H1 (cell line): ENCODE measurements around the gene HPD. TPM values are rescaled to one million over a fixed set of nuclear protein-coding genes. Genes with fewer than 3 reads are reported as not detected.
"Not testable (repeated sequence)": the region's sequence is repeated elsewhere in the genome, so short reads cannot be mapped to it uniquely, and the experiment has no call there.

Source experiments
- CTCF ChIA-PET: fragments of 300-600 bp; sonication (Branson Sonifier 250); formaldehyde crosslinking; loops from one replicate; lab custom pipeline; 2021; ENCODE audit not compliant: partially characterized antibody; lab: Charles Lee
- POLR2A ChIA-PET: fragments of 300-600 bp; sonication (Branson Sonifier 250); formaldehyde crosslinking; loops from one replicate; lab custom pipeline; 2021; ENCODE audit warnings: inconsistent platforms; ENCODE audit not compliant: partially characterized antibody; lab: Charles Lee
- DNase-seq, 2 experiments: peaks; one replicate each; pipeline versions ENCODE4 v3.0.0 to v3.0.0-alpha.2; 2010 to 2022; ENCODE audit warnings: low spot score in 2 of 2, low read depth in 1 of 2, mixed read lengths in 1 of 2
- FAIRE-seq: peaks from 2 replicates; lab custom pipeline; 2011; peaks lifted over from hg19 to GRCh38; lab: Jason Lieb, UNC
- H2AFZ ChIP-seq: 2 replicates; pipeline ENCODE4 v1.8.1; 2012; ENCODE audit warnings: low read length, inconsistent platforms
- H2AK5ac ChIP-seq: 2 replicates; pipeline ENCODE4 v1.6.1; 2013; ENCODE audit warnings: low read depth, low read length
- H2BK120ac ChIP-seq: replicated peaks from 2 replicates; pipeline ENCODE3; 2013; ENCODE audit warnings: low read depth, low read length, inconsistent platforms
- H2BK12ac ChIP-seq: 2 replicates; pipeline ENCODE4 v1.6.1; 2013; ENCODE audit warnings: low read depth, low read length
- H2BK15ac ChIP-seq: 2 replicates; pipeline ENCODE4 v1.6.1; 2013; ENCODE audit warnings: low read length
- H2BK20ac ChIP-seq: 2 replicates; pipeline ENCODE4 v1.6.1; 2013; ENCODE audit warnings: low read length
- H2BK5ac ChIP-seq: 2 replicates; pipeline ENCODE4 v1.6.1; 2013; ENCODE audit warnings: low read depth, low read length
- H3K14ac ChIP-seq: 2 replicates; pipeline ENCODE4 v1.6.1; 2013; ENCODE audit warnings: inconsistent platforms; ENCODE audit not compliant: insufficient read length
- H3K18ac ChIP-seq: 2 replicates; pipeline ENCODE4 v1.6.1; 2013; ENCODE audit warnings: low read length; ENCODE audit errors: extremely low read depth
- H3K23ac ChIP-seq: 2 replicates; pipeline ENCODE4 v1.6.1; 2013; ENCODE audit warnings: inconsistent platforms; ENCODE audit not compliant: insufficient read length
- H3K23me2 ChIP-seq: 2 replicates; pipeline ENCODE4 v1.6.1; 2013; ENCODE audit warnings: low read depth, low read length
- H3K27ac ChIP-seq: 2 replicates; pipeline ENCODE4 v1.6.1; 2011; ENCODE audit warnings: low read depth, low read length, inconsistent platforms
- H3K27me3 ChIP-seq, 4 experiments: replicated peaks in 1 of 4; 1 replicate in 1 of 4; 2 replicates in 3 of 4; pipeline versions ENCODE4 v1.6.1 to v1.8.1; 2011 to 2013; ENCODE audit warnings: low read length in 3 of 4, mild to moderate bottlenecking in 3 of 4, inconsistent platforms in 2 of 4, mixed read lengths in 2 of 4, moderate library complexity in 1 of 4; ENCODE audit not compliant: control insufficient read depth in 3 of 4, insufficient read depth in 3 of 4; ENCODE audit errors: extremely low read depth in 1 of 4
- H3K36me3 ChIP-seq, 4 experiments: 2 replicates each; pipeline versions ENCODE4 v1.6.1 to v1.8.1; 2011 to 2013; ENCODE audit warnings: mild to moderate bottlenecking in 4 of 4, low read length in 3 of 4, moderate library complexity in 2 of 4, control low read depth in 1 of 4, inconsistent platforms in 1 of 4; ENCODE audit not compliant: insufficient read depth in 4 of 4, control insufficient read depth in 2 of 4
- H3K4ac ChIP-seq: replicated peaks from 2 replicates; pipeline ENCODE3; 2013; ENCODE audit warnings: low read length, low read depth, mixed read lengths, inconsistent platforms; ENCODE audit not compliant: insufficient read length
- H3K4me1 ChIP-seq, 4 experiments: replicated peaks in 1 of 4; 1 replicate in 1 of 4; 2 replicates in 3 of 4; pipeline versions ENCODE4 v1.6.1 to v1.8.1; 2011 to 2013; ENCODE audit warnings: low read length in 3 of 4, inconsistent platforms in 2 of 4, mixed read lengths in 1 of 4; ENCODE audit not compliant: insufficient read depth in 4 of 4, control insufficient read depth in 3 of 4
- H3K4me2 ChIP-seq, 2 experiments: 2 replicates each; pipeline versions ENCODE4 v1.6.1 to v1.8.1; 2011 to 2013; ENCODE audit warnings: low read depth in 2 of 2, low read length in 2 of 2, control low read depth in 1 of 2, inconsistent platforms in 1 of 2, mild to moderate bottlenecking in 1 of 2; ENCODE audit not compliant: insufficient read depth in 1 of 2
- H3K4me3 ChIP-seq, 4 experiments: fragments of 200-600, 300-600 bp in 1 of 4; sonication (generic), shearing (Covaris generic), sonication (Bioruptor Twin) in 1 of 4; 2 replicates each; pipeline versions ENCODE4 v1.5.1 to v1.8.1; 2011 to 2016; ENCODE audit warnings: low read length in 4 of 4, low read depth in 3 of 4, control low read depth in 2 of 4, inconsistent platforms in 2 of 4, mild to moderate bottlenecking in 2 of 4, mixed read lengths in 1 of 4, moderate library complexity in 1 of 4; ENCODE audit not compliant: insufficient read depth in 2 of 4; ENCODE audit errors: extremely low read depth in 1 of 4
- H3K56ac ChIP-seq: replicated peaks from 2 replicates; pipeline ENCODE3; 2013; ENCODE audit warnings: low read depth, mild to moderate bottlenecking, mixed read lengths, low read length, inconsistent platforms; ENCODE audit not compliant: insufficient read length
- H3K79me1 ChIP-seq: 2 replicates; pipeline ENCODE4 v1.6.1; 2013; ENCODE audit warnings: low read depth, low read length, control low read depth
- H3K79me2 ChIP-seq, 2 experiments: 2 replicates each; pipeline versions ENCODE4 v1.6.1 to v1.8.1; 2012 to 2013; ENCODE audit warnings: low read length in 2 of 2, mild to moderate bottlenecking in 2 of 2, inconsistent platforms in 1 of 2; ENCODE audit not compliant: insufficient read depth in 2 of 2, control insufficient read depth in 1 of 2
- H3K9ac ChIP-seq, 4 experiments: replicated peaks in 1 of 4; 1 replicate in 1 of 4; 2 replicates in 3 of 4; pipeline versions ENCODE4 v1.6.1 to v1.8.1; 2011 to 2013; ENCODE audit warnings: low read depth in 3 of 4, low read length in 3 of 4, control low read depth in 2 of 4, mild to moderate bottlenecking in 2 of 4, moderate library complexity in 2 of 4, inconsistent platforms in 1 of 4; ENCODE audit errors: extremely low read depth in 1 of 4
- H3K9me3 ChIP-seq, 2 experiments: 2 replicates each; pipeline versions ENCODE4 v1.6.1 to v1.8.1; 2012 to 2013; ENCODE audit warnings: mild to moderate bottlenecking in 2 of 2, moderate library complexity in 2 of 2, control low read depth in 1 of 2, inconsistent platforms in 1 of 2, low read depth in 1 of 2, low read length in 1 of 2, mixed read lengths in 1 of 2; ENCODE audit not compliant: insufficient read depth in 2 of 2
- H4K20me1 ChIP-seq, 2 experiments: replicated peaks in 1 of 2; 2 replicates each; pipeline versions ENCODE3 to v1.8.1; 2011 to 2013; ENCODE audit warnings: inconsistent platforms in 2 of 2, low read length in 2 of 2, mild to moderate bottlenecking in 1 of 2; ENCODE audit not compliant: insufficient read depth in 2 of 2, control insufficient read depth in 1 of 2
- H4K5ac ChIP-seq: 2 replicates; pipeline ENCODE4 v1.6.1; 2013; ENCODE audit warnings: low read length, low read depth, mixed read lengths, inconsistent platforms; ENCODE audit not compliant: insufficient read length
- H4K8ac ChIP-seq: 2 replicates; pipeline ENCODE4 v1.8.0; 2013; ENCODE audit warnings: mild to moderate bottlenecking, moderate library complexity, low read length, inconsistent platforms; ENCODE audit not compliant: insufficient read depth; ENCODE audit errors: extremely low read depth
- H4K91ac ChIP-seq: replicated peaks from 2 replicates; pipeline ENCODE3; 2013; ENCODE audit warnings: low read length, mixed read lengths, inconsistent platforms; ENCODE audit not compliant: insufficient read length
- WGBS, 2 experiments: shearing (Covaris generic) in 1 of 2; methylation state at CpG; one replicate each; pipeline versions ENCODE4 v1.1.6 to v1.1.7; 2013 to 2015; ENCODE audit warnings: low lambda C conversion rate in 2 of 2, mixed read lengths in 2 of 2, inconsistent platforms in 1 of 2, low coverage in 1 of 2, missing lambda C conversion rate in 1 of 2; ENCODE audit not compliant: insufficient replicate concordance in 2 of 2, insufficient coverage in 1 of 2, insufficient read length in 1 of 2; ENCODE audit errors: extremely low coverage in 1 of 2, missing lambda C conversion rate in 1 of 2; 5-methylcytosine and 5-hydroxymethylcytosine counted together
- polyA plus RNA-seq, 7 experiments: library from polyadenylated mRNA; depleted of rRNA in 3 of 7; stranded (reverse) in 5 of 7; unstranded in 2 of 7; fragments of >200 nt in 5 of 7; fragments of 200-250 nt in 2 of 7; gene quantifications; 1 replicate in 5 of 7; 2 replicates in 1 of 7; 4 replicates in 1 of 7; pipeline versions ENCODE4 v1.2.1 to v1.2.3, GENCODE V29; 2011 to 2013; ENCODE audit warnings: missing spikeins in 2 of 7, mixed read lengths in 2 of 7
- total RNA-seq: library from RNA; stranded (reverse); fragmentation: NEBNext Ultra II Directional; extraction: Animal tissue kit (Norgen Biotek cat#: 25700); gene quantifications from 2 replicates; pipeline ENCODE4 v1.2.1, GENCODE V29; 2021

HPD gene
- total and polyA plus RNA-seq, 2 of the 8 experiments (the other 6 are each of a cell fraction or from before 2014, with no cell fraction given): 0.48 to 0.56 TPM

GRCh38 chr12:121860699-121861098, 2.0 kb upstream of the HPD start:
- H3K4ac ChIP-seq, H4K20me1 ChIP-seq, H3K4me2 ChIP-seq, DNase-seq, H4K5ac ChIP-seq, H3K9me3 ChIP-seq, H3K14ac ChIP-seq, H2AFZ ChIP-seq, H4K8ac ChIP-seq, H2AK5ac ChIP-seq, H3K56ac ChIP-seq, H3K23ac ChIP-seq, H2BK15ac ChIP-seq, H2BK120ac ChIP-seq, POLR2A ChIA-PET, H3K9ac ChIP-seq, H3K36me3 ChIP-seq, H3K27me3 ChIP-seq, H2BK5ac ChIP-seq, H3K79me2 ChIP-seq, H3K27ac ChIP-seq, H3K4me3 ChIP-seq, H3K23me2 ChIP-seq, H3K79me1 ChIP-seq, FAIRE-seq, H3K18ac ChIP-seq, H4K91ac ChIP-seq, H2BK20ac ChIP-seq: not testable (repeated sequence)
- Histone ChIP-seq H2BK12ac (0 out of 2 replicates have a peak overlapping the region, but pooled peaks have one; percentile 1), H3K4me1 (peaks cover 0 to 17% (median 11%) of the 10 kb centered on the region in 4 experiments; a peak in 5 of 7 replicates)
- CTCF ChIA-PET: interaction anchor here (0.5 to 4.1 kb wide), 7 partner anchors 9 to 348 kb away, joined by 3 to 20 read pairs (median 3); partner anchors contain the start of gene MORN3
- 94% methylated on average over 4 of the region's 4 CpGs; no CpG with 5 or more reads in 1 of the 2 experiments for WGBS, 2 experiments
